GM21723 (cell line): ENCODE measurements around the gene ATCAY.

Source experiments
- ATAC-seq: cut with Tn5 transposase; IDR thresholded peaks from one replicate; pipeline ENCODE4 v1.9.1; 2021; ENCODE audit warnings: mild to moderate bottlenecking, moderate library complexity; ENCODE audit not compliant: unreplicated experiment

ATCAY gene

GRCh38 chr19:3880471-3881271, at the start of gene ATCAY:
ATCAY (plus strand) TSS chr19:3880685; CDS start chr19:3885768, 5,083 bp downstream.
- ATAC-seq = no peak

GRCh38 chr19:3831601-3832000, 48.9 kb upstream of the ATCAY start:
- ATAC-seq = no peak

- ATAC-seq = no peak
Observed at GRCh38 chr19:3832001-3832400, 48.5 kb upstream of the ATCAY start.

GRCh38 chr19:3833578-3834348, 46.7 kb upstream of the ATCAY start:
- ATAC-seq = no peak

- no peak for ATAC-seq
Observed at GRCh38 chr19:3834349-3835054, 46.0 kb upstream of the ATCAY start.

GRCh38 chr19:3835055-3835435, 45.4 kb upstream of the ATCAY start:
- ATAC-seq = no peak

GRCh38 chr19:3836887-3837286, 43.6 kb upstream of the ATCAY start:
- no peak for ATAC-seq

- ATAC-seq = no peak
Observed at GRCh38 chr19:3837332-3837731, 43.2 kb upstream of the ATCAY start.

GRCh38 chr19:3837922-3838321, 42.6 kb upstream of the ATCAY start:
- ATAC-seq = no peak

- ATAC-seq = no peak
Observed at GRCh38 chr19:3838661-3839060, 41.8 kb upstream of the ATCAY start.

GRCh38 chr19:3839941-3840340, 40.5 kb upstream of the ATCAY start:
- ATAC-seq = no peak

GRCh38 chr19:3840804-3841203, 39.7 kb upstream of the ATCAY start:
- no peak for ATAC-seq

- ATAC-seq = no peak
Observed at GRCh38 chr19:3842948-3843347, 37.5 kb upstream of the ATCAY start.

- ATAC-seq = no peak
Observed at GRCh38 chr19:3844596-3844995, 35.9 kb upstream of the ATCAY start.

GRCh38 chr19:3849092-3849491, 31.4 kb upstream of the ATCAY start:
- ATAC-seq = no peak

- ATAC-seq = no peak
Observed at GRCh38 chr19:3849787-3850186, 30.7 kb upstream of the ATCAY start.

- no peak for ATAC-seq
Observed at GRCh38 chr19:3850320-3850972, 30.0 kb upstream of the ATCAY start.

GRCh38 chr19:3851254-3852176, 29.0 kb upstream of the ATCAY start:
- no peak for ATAC-seq

- no peak for ATAC-seq
Observed at GRCh38 chr19:3852177-3852511, 28.3 kb upstream of the ATCAY start.

- ATAC-seq = no peak
Observed at GRCh38 chr19:3852614-3853254, 27.8 kb upstream of the ATCAY start.
